Heart right ventricle (tissue), 16 donors: Measurements from ENCODE around the gene ADGRD2. TPM values are rescaled to one million over a fixed set of nuclear protein-coding genes. Genes with fewer than 3 reads are reported as not detected.

Source experiments
- ATAC-seq, 8 donors: fragments of 200-7000 bp; cut with Tn5 transposase; one replicate each; pipeline ENCODE4 v1.9.1; 2020; ENCODE audit warnings: mild to moderate bottlenecking in 8 of 8, moderate library complexity in 8 of 8, moderate number of reproducible peaks in 1 of 8
- DNase-seq, 2 donors: peaks; one replicate each; pipeline ENCODE4 v3.0.0-alpha.2; 2020
- H3K27ac ChIP-seq, 10 donors: fragments of 200-600 bp; sonication (generic) in 2 of 10; one replicate each; pipeline versions ENCODE4 v1.5.0 to v1.8.0; 2020 to 2022; ENCODE audit warnings: mild to moderate bottlenecking in 3 of 10
- H3K27me3 ChIP-seq, 7 donors: fragments of 200-600 bp; one replicate each; pipeline ENCODE4 v1.8.0; 2021 to 2022; ENCODE audit warnings: mild to moderate bottlenecking in 2 of 7
- H3K36me3 ChIP-seq, 9 donors: fragments of 200-600 bp; sonication (generic) in 1 of 9; one replicate each; pipeline versions ENCODE4 v1.5.0 to v1.8.0; 2020 to 2022; ENCODE audit warnings: mild to moderate bottlenecking in 2 of 9
- H3K4me1 ChIP-seq, 9 donors: fragments of 200-600 bp; sonication (generic) in 1 of 9; one replicate each; pipeline versions ENCODE4 v1.5.0 to v1.8.0; 2020 to 2022; ENCODE audit warnings: mild to moderate bottlenecking in 4 of 9
- H3K4me3 ChIP-seq, 10 donors: fragments of 200-600 bp; sonication (generic) in 2 of 10; one replicate each; pipeline versions ENCODE4 v1.5.0 to v1.8.0; 2020 to 2022; ENCODE audit warnings: mild to moderate bottlenecking in 7 of 10, moderate library complexity in 2 of 10
- H3K9me3 ChIP-seq, 11 donors: fragments of 200-600 bp in 10 of 11; sonication (generic) in 2 of 11; one replicate each; pipeline versions ENCODE4 v1.5.0 to v1.8.0; 2013 to 2022; ENCODE audit warnings: mild to moderate bottlenecking in 2 of 11, control low read depth in 1 of 11, moderate library complexity in 1 of 11
- WGBS, 2 donors: extraction: QIAGEN DNeasy Blood & Tissue Kit; methylation state at CpG; one replicate each; pipeline ENCODE4 v1.1.7; 2013; ENCODE audit warnings: inconsistent platforms in 1 of 2; 5-methylcytosine and 5-hydroxymethylcytosine counted together
- intact Hi-C, 10 donors: fragments of 100-400 bp; cut with DNase I; formaldehyde crosslinking; loops; one replicate each; pipeline versions ENCODE4 v1.11.1 to v1.14.2; 2022
- polyA plus RNA-seq, 2 donors: library from polyadenylated mRNA; stranded (reverse); fragments of 200-250 nt; gene quantifications; one replicate each; pipeline ENCODE4 v1.2.3, GENCODE V29; 2013
- total RNA-seq, 10 donors: library from RNA; stranded (reverse); fragmentation: NEBNext Ultra II Directional in 3 of 10; extraction: Animal tissue kit (Norgen Biotek cat#: 25700) in 3 of 10; gene quantifications; one replicate each; pipeline versions ENCODE4 v1.2.1 to v1.2.4, GENCODE V29; 2021 to 2023
- TF ChIP-seq, protein P1 (sequence below), 9 donors: fragments of 200-600 bp; sonication (generic) in 2 of 9; IDR thresholded peaks; one replicate each; pipeline versions ENCODE4 v1.5.0 to v1.8.0; 2021 to 2022; ENCODE audit warnings: antibody characterized with exemption in 9 of 9, mild to moderate bottlenecking in 5 of 9, moderate library complexity in 1 of 9
- donor health status: Arrhythmogenic right ventricular cardiomyopathy.
- donor health status: ischemic (EF 13 %, LVEDD 7.1; RV severe dilation, severe dysfunction).
- donor health status: healthy with polysubstance abuse.
- donor health status: DM: no; HTN: yes; CAD: no.
- donor health status: DM: no; HTN: no; CAD: no.
- donor health status: ischemic (EF 25% LVEDD 6.9; RV normal size, moderate dysfunction).
- donor health status: ischemic (EF 25% LVEDD 5.7; RV mildly dilated, moderate dysfunction).
- donor health status: healthy.
- donor health status: DM: yes; HTN: yes; CAD: no.
- donor health status: Ischemic cardiomyopathy.
- donor health status: ischemic (EF 35%, LVEDD 5.7; RV mildly dilated, moderate dysfunction).
- donor health status: nonischemic (EF 11% LVEDD 7.7; RV severe dilation, severe dysfunction).
- donor health status: DM: yes; HTN: yes; CAD: no.
- donor health status: PGD.
- donor health status: ischemic (EF 29% LVEDD 5.4; RV normal size, mild dysfunction).
- donor health status: nonischemic (EF 23%, LVEDD 6.1; RV moderate dilation, normal function).

Gene ADGRD2
- total and polyA plus RNA-seq, 12 donors: 0.03 to 0.68 TPM; not detected in 10

DNA sequence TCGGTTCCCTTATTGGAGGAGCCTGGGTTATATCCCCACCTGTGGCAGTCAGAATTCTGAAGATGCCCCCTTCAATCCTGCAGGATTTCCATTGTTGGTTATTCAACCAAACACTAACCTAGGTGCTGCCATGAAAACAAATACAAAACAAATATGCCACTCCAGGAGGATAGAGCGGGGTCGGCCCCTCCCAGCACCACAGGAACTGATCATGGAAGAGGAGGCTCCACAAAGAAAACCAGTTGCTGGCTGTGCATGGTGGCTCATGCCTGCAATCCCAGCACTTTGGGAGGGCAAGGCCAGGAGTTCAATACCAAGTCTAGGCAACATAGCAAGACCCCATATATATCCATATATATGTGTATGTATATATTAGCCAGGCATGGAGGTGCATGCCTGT, 13.2 kb upstream of the ADGRD2 start:
- DNase-seq: no peak
- intact Hi-C loops: no loop called here
- no peak for ATAC-seq
- no peaks in the 10 kb centered on the region for H3K36me3 ChIP-seq
- TF ChIP-seq, protein P1, sequence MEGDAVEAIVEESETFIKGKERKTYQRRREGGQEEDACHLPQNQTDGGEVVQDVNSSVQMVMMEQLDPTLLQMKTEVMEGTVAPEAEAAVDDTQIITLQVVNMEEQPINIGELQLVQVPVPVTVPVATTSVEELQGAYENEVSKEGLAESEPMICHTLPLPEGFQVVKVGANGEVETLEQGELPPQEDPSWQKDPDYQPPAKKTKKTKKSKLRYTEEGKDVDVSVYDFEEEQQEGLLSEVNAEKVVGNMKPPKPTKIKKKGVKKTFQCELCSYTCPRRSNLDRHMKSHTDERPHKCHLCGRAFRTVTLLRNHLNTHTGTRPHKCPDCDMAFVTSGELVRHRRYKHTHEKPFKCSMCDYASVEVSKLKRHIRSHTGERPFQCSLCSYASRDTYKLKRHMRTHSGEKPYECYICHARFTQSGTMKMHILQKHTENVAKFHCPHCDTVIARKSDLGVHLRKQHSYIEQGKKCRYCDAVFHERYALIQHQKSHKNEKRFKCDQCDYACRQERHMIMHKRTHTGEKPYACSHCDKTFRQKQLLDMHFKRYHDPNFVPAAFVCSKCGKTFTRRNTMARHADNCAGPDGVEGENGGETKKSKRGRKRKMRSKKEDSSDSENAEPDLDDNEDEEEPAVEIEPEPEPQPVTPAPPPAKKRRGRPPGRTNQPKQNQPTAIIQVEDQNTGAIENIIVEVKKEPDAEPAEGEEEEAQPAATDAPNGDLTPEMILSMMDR (IDR thresholded peaks at IDR 0.05): no peak
- H3K27ac ChIP-seq: no peak overlapping the region
- no peaks in the 10 kb centered on the region for H3K4me1 ChIP-seq
- H3K4me3 ChIP-seq: no peak overlapping the region
- H3K9me3 ChIP-seq: peaks cover 0 to 6% (median 0%) of the 10 kb centered on the region in 11 donors
- peaks cover 0 to 14% (median 4%) of the 10 kb centered on the region in 7 donors for H3K27me3 ChIP-seq
- 93 to 95% methylated on average over 3 of the region's 3 CpGs for WGBS, 2 donors

DNA sequence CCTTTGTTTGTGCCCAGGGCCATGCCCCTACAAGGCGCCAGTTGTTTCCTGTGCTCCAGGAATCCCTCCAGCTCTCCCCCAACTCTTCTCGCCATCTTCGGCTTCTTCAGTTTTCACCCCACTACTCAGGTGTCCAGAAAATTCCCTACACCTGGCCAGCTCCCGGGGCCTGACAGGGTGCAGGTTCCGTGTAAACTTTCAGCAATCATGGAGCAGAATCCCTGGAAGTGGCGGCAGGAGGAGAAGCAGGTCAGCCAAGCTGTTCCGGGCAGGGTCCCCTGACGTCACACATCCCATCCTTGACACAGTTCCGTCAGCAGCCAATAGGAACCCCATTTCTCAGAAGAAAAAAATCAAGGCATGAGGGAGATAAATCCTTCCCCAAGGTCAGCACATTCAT, 12.2 kb upstream of the ADGRD2 start:
- DNase-seq (no peak), ATAC-seq (no peak)
- intact Hi-C loops: no loop called here
- WGBS, 2 donors: 87% methylated on average over 9 of the region's 9 CpGs
- Histone ChIP-seq H3K36me3 (no peaks in the 10 kb centered on the region), H3K4me1 (no peaks in the 10 kb centered on the region), H3K9me3 (peaks cover 0 to 6% (median 0%) of the 10 kb centered on the region in 11 donors), H3K27me3 (peaks cover 0 to 10% (median 4%) of the 10 kb centered on the region in 7 donors), H3K27ac (no peak overlapping the region), H3K4me3 (no peak overlapping the region)
- TF ChIP-seq, protein P1 (IDR thresholded peaks at IDR 0.05): no peak

DNA sequence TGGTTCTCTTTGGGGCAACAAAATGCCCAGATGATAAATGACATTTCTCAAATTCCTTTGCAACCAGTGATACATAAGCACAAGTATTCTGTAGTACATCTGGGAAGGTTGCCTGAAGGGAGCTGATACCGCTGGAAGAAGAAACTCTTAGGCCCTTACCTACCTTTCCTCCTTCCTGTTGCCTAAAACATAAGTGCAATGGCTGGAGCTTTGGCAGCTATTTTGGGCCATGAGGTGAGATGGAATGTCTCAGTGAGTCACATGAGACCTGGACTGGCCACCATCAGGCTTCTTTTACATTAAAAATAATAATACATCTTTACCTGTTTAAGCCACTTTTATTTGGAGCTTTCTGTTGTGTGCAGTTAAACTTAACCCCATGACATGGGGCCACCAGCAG, 11.2 kb upstream of the ADGRD2 start:
- Histone ChIP-seq H3K36me3 (no peaks in the 10 kb centered on the region), H3K4me3 (no peak overlapping the region), H3K27me3 (peaks cover 0 to 10% (median 4%) of the 10 kb centered on the region in 7 donors), H3K27ac (no peak overlapping the region), H3K4me1 (no peaks in the 10 kb centered on the region), H3K9me3 (peaks cover 0 to 6% (median 0%) of the 10 kb centered on the region in 11 donors)
- DNase-seq (no peak), ATAC-seq (no peak)
- intact Hi-C loops: no loop called here
- 86 to 89% methylated on average over 1 of the region's 1 CpG for WGBS, 2 donors
- TF ChIP-seq, protein P1 (IDR thresholded peaks at IDR 0.05): no peak

DNA sequence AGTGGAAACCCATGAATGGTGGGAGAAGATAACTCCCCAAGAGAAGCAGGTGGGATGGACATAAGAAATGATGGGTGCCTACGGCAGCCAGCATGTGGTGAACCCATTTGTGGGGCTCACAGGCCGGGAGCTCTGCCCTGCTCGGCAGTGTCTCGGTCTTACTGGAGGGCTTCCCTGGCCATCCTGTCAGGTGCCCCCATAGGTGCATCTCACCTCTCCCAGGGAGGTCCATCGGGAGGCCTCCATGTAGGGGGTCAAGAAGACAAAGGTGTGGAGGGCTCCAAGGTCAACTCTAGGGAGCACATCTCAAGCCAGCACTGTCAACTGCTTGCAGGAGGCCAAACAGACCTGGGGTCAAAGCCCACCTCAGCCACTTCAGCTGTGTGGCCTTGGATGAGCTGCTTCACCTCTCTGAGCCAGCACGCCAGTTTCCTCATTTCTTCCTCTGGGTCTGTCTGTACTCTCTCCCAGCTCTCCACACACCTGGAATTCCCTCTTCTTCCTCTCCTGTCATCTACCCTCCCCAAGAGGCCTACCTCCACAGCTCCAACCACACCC, 10.5 kb upstream of the ADGRD2 start:
- H3K36me3 ChIP-seq: no peaks in the 10 kb centered on the region
- peaks cover 0 to 8% (median 4%) of the 10 kb centered on the region in 7 donors for H3K27me3 ChIP-seq
- ATAC-seq (peak in 1 of 8 donors; percentile 38), DNase-seq (no peak)
- no peaks in the 10 kb centered on the region for H3K4me1 ChIP-seq
- H3K4me3 ChIP-seq: no peak overlapping the region
- intact Hi-C loops: no loop called here
- TF ChIP-seq, protein P1 (IDR thresholded peaks at IDR 0.05): no peak
- peaks cover 0 to 6% (median 0%) of the 10 kb centered on the region in 11 donors for H3K9me3 ChIP-seq
- no peak overlapping the region for H3K27ac ChIP-seq
- 90 to 95% methylated on average over 6 of the region's 6 CpGs for WGBS, 2 donors
